MCF 10A (cell line): ENCODE results near the gene ANKRD11. TPM values are rescaled to one million over a fixed set of nuclear protein-coding genes. Genes with fewer than 3 reads are reported as not detected.

Experiments used
- BruUV-seq: library from RNA; stranded (reverse); fragments of 400-500 nt; replicated peaks from 2 replicates; lab custom pipeline; 2021; lab: Mats Ljungman, UMichigan
- CTCF ChIA-PET: fragments of 300-600 bp; sonication (Branson Sonifier 250); formaldehyde crosslinking; extraction: SDS; loops from one replicate; lab custom pipeline; 2021; ENCODE audit warnings: antibody characterized with exemption, inconsistent platforms; lab: Yijun Ruan, JAX
- POLR2A ChIA-PET: fragments of 300-600, 350-650 bp; sonication (Branson Sonifier 250); formaldehyde crosslinking; extraction: SDS; loops from one replicate; lab custom pipeline; 2020; ENCODE audit warnings: antibody characterized with exemption, inconsistent platforms; lab: Yijun Ruan, JAX
- DNase-seq: peaks from one replicate; pipeline ENCODE4 v3.0.0-alpha.2; 2018; ENCODE audit not compliant: unreplicated experiment
- H3K27ac Mint-ChIP-seq: one replicate; pipeline ENCODE4 v1.8.0; 2022; ENCODE audit warnings: mild to moderate bottlenecking, low read depth, mixed read lengths; ENCODE audit not compliant: unreplicated experiment
- H3K27me3 Mint-ChIP-seq: one replicate; pipeline ENCODE4 v1.8.0; 2022; ENCODE audit warnings: mixed read lengths; ENCODE audit not compliant: insufficient read depth, unreplicated experiment
- H3K36me3 Mint-ChIP-seq: one replicate; pipeline ENCODE4 v1.8.0; 2022; ENCODE audit warnings: mild to moderate bottlenecking, moderate library complexity, mixed read lengths; ENCODE audit not compliant: insufficient read depth, unreplicated experiment
- H3K4me1 Mint-ChIP-seq: one replicate; pipeline ENCODE4 v1.8.0; 2022; ENCODE audit warnings: mixed read lengths; ENCODE audit not compliant: insufficient read depth, unreplicated experiment
- H3K4me3 Mint-ChIP-seq: one replicate; pipeline ENCODE4 v1.8.0; 2022; ENCODE audit warnings: mild to moderate bottlenecking, moderate library complexity, mixed read lengths; ENCODE audit not compliant: unreplicated experiment
- H3K9me3 Mint-ChIP-seq: one replicate; pipeline ENCODE4 v1.8.0; 2022; ENCODE audit warnings: mixed read lengths; ENCODE audit not compliant: unreplicated experiment
- CTCF ChIP-seq: fragments of 200-600 bp; IDR thresholded peaks from one replicate; pipeline ENCODE4 v1.8.0; 2022; ENCODE audit warnings: antibody characterized with exemption, mild to moderate bottlenecking; ENCODE audit not compliant: unreplicated experiment
- intact Hi-C: fragments of 100-400 bp; cut with micrococcal nuclease; formaldehyde crosslinking; loops from 2 replicates; pipeline ENCODE4 v1.14.1; 2022
- total RNA-seq: library from RNA; stranded (reverse); gene quantifications from 2 replicates; pipeline ENCODE4 v1.2.3, GENCODE V29; 2022

The ANKRD11 gene
- total RNA-seq, 1 experiment from 2014 or later: 237 TPM

- BruUV-seq: no TSS peak
- H3K27me3 Mint-ChIP-seq: no peaks in the 10 kb centered on the region
- no peaks in the 10 kb centered on the region for H3K4me1 Mint-ChIP-seq
- CTCF ChIA-PET: no interaction called here
- intact Hi-C loops: no loop called here
- H3K36me3 Mint-ChIP-seq: peaks cover 13% of the 10 kb centered on the region
- TF ChIP-seq CTCF: no peak
- no peak overlapping the region for H3K4me3 Mint-ChIP-seq
- H3K9me3 Mint-ChIP-seq: no peaks in the 10 kb centered on the region
- H3K27ac Mint-ChIP-seq: no peak overlapping the region
- POLR2A ChIA-PET: no interaction called here
- no peak for DNase-seq
Observed at GRCh38 chr16:89283449-89283848, 206.9 kb downstream of the ANKRD11 start.

- H3K36me3 Mint-ChIP-seq: peaks cover 13% of the 10 kb centered on the region
- no peak overlapping the region for H3K4me3 Mint-ChIP-seq
- intact Hi-C loops: no loop called here
- TF ChIP-seq CTCF: no peak
- H3K27me3 Mint-ChIP-seq: no peaks in the 10 kb centered on the region
- ChIA-PET CTCF (interaction anchor here (0.7 to 0.8 kb wide), 2 partner anchors 19 to 536 kb away, joined by 3 read pairs; no protein-coding TSS in a partner anchor), POLR2A (no interaction called here)
- H3K4me1 Mint-ChIP-seq: no peaks in the 10 kb centered on the region
- BruUV-seq: no TSS peak
- no peak overlapping the region for H3K27ac Mint-ChIP-seq
- H3K9me3 Mint-ChIP-seq: no peaks in the 10 kb centered on the region
- DNase-seq: no peak
Observed at GRCh38 chr16:89282523-89282922, 207.8 kb downstream of the ANKRD11 start.

- POLR2A ChIA-PET: no interaction called here
- no peaks in the 10 kb centered on the region for H3K4me1 Mint-ChIP-seq
- H3K27ac Mint-ChIP-seq: no peak overlapping the region
- CTCF ChIA-PET: interaction anchor here (0.7 to 1.7 kb wide), 3 partner anchors 8 to 536 kb away, joined by 3 to 5 read pairs (median 3); no protein-coding TSS in a partner anchor
- BruUV-seq: no TSS peak
- DNase-seq: no peak
- no peaks in the 10 kb centered on the region for H3K27me3 Mint-ChIP-seq
- H3K36me3 Mint-ChIP-seq: peaks cover 17% of the 10 kb centered on the region
- TF ChIP-seq CTCF: no peak
- intact Hi-C loops: no loop called here
- H3K4me3 Mint-ChIP-seq: no peak overlapping the region
- H3K9me3 Mint-ChIP-seq: no peaks in the 10 kb centered on the region
Observed at GRCh38 chr16:89281829-89282228, 208.5 kb downstream of the ANKRD11 start.

GRCh38 chr16:89281189-89281577, 209.2 kb downstream of the ANKRD11 start:
- CTCF ChIA-PET: interaction anchor here (1.7 kb wide), 1 partner anchor 8 kb away, joined by 5 read pairs; no protein-coding TSS in a partner anchor
- Mint-ChIP-seq H3K27ac (no peak overlapping the region), H3K4me1 (no peaks in the 10 kb centered on the region), H3K4me3 (no peak overlapping the region), H3K36me3 (peaks cover 23% of the 10 kb centered on the region), H3K27me3 (no peaks in the 10 kb centered on the region), H3K9me3 (no peaks in the 10 kb centered on the region)
- POLR2A ChIA-PET: interaction anchor here (0.9 kb wide), 1 partner anchor 34 kb away, joined by 4 read pairs; no protein-coding TSS in a partner anchor
- no TSS peak for BruUV-seq
- no peak for TF ChIP-seq CTCF
- DNase-seq: no peak
- intact Hi-C loops: no loop called here
